Natural killer cell (primary cell): ENCODE measurements around the gene RMI1. TPM values are rescaled to one million over a fixed set of nuclear protein-coding genes. Genes with fewer than 3 reads are reported as not detected.

Source experiments
- ATAC-seq, 3 donors: fragments of 150-1000 bp in 2 of 3; fragments of 200-7000 bp in 1 of 3; cut with Tn5 transposase; 1 replicate in 1 of 3; 2 replicates in 2 of 3; pipeline ENCODE4 v1.10.0; 2021; ENCODE audit warnings: mild to moderate bottlenecking in 2 of 3, moderate library complexity in 2 of 3
- DNase-seq, 2 donors: peaks; one replicate each; pipeline versions ENCODE4 v3.0.0 to v3.0.0-alpha.2; 2013 to 2021; ENCODE audit warnings: mixed read lengths in 1 of 2
- H3K27ac ChIP-seq: one replicate; pipeline ENCODE4 v1.5.1; 2013; ENCODE audit warnings: mild to moderate bottlenecking, low read length
- H3K27me3 ChIP-seq: one replicate; pipeline ENCODE4 v1.6.1; 2013; ENCODE audit warnings: low read length; ENCODE audit not compliant: control insufficient read depth, insufficient read depth
- H3K36me3 ChIP-seq: one replicate; pipeline ENCODE4 v1.6.1; 2013; ENCODE audit warnings: low read length; ENCODE audit not compliant: control insufficient read depth, insufficient read depth
- H3K4me1 ChIP-seq: one replicate; pipeline ENCODE4 v1.6.1; 2013; ENCODE audit warnings: low read length; ENCODE audit not compliant: control insufficient read depth, insufficient read depth
- H3K4me3 ChIP-seq: one replicate; pipeline ENCODE4 v1.5.1; 2013; ENCODE audit warnings: low read length
- H3K9me3 ChIP-seq: one replicate; pipeline ENCODE4 v1.6.1; 2013; ENCODE audit warnings: low read length; ENCODE audit not compliant: control insufficient read depth, insufficient read depth
- H3K27ac Mint-ChIP-seq, 2 donors: one replicate each; pipeline ENCODE4 v1.8.0; 2022; ENCODE audit warnings: mild to moderate bottlenecking in 2 of 2, mixed read lengths in 2 of 2, moderate library complexity in 1 of 2
- H3K27me3 Mint-ChIP-seq, 2 donors: one replicate each; pipeline ENCODE4 v1.8.0; 2022; ENCODE audit warnings: low read depth in 2 of 2, mixed read lengths in 2 of 2
- H3K36me3 Mint-ChIP-seq: one replicate; pipeline ENCODE4 v1.8.0; 2022; ENCODE audit warnings: mixed read lengths
- H3K4me1 Mint-ChIP-seq, 2 donors: one replicate each; pipeline ENCODE4 v1.8.0; 2022; ENCODE audit warnings: mixed read lengths in 2 of 2
- H3K4me3 Mint-ChIP-seq: one replicate; pipeline ENCODE4 v1.8.0; 2022; ENCODE audit warnings: mild to moderate bottlenecking, moderate library complexity, mixed read lengths
- H3K9me3 Mint-ChIP-seq, 2 donors: one replicate each; pipeline ENCODE4 v1.8.0; 2022; ENCODE audit warnings: mixed read lengths in 2 of 2
- CTCF ChIP-seq: fragments of 200-600 bp; IDR thresholded peaks from one replicate; pipeline ENCODE4 v1.8.0; 2022; ENCODE audit warnings: antibody characterized with exemption
- WGBS: methylation state at CpG from one replicate; pipeline ENCODE4 v1.1.7; 2013; ENCODE audit warnings: missing lambda C conversion rate; ENCODE audit not compliant: insufficient coverage; 5-methylcytosine and 5-hydroxymethylcytosine counted together
- intact Hi-C: fragments of 100-400 bp; cut with micrococcal nuclease; formaldehyde crosslinking; loops from one replicate; pipeline ENCODE4 v1.14.2; 2022
- total RNA-seq, 4 donors: library from RNA; stranded (reverse); fragments of 120-200 nt in 1 of 4; gene quantifications; one replicate each; pipeline versions ENCODE4 v1.2.3 to v1.2.4, GENCODE V29; 2013 to 2022

The RMI1 gene
- total RNA-seq, 3 donors from 2014 or later (not counting 1 experiment from before 2014, with no cell fraction given) = 2.8 to 5.4 (median 3.0) TPM

DNA sequence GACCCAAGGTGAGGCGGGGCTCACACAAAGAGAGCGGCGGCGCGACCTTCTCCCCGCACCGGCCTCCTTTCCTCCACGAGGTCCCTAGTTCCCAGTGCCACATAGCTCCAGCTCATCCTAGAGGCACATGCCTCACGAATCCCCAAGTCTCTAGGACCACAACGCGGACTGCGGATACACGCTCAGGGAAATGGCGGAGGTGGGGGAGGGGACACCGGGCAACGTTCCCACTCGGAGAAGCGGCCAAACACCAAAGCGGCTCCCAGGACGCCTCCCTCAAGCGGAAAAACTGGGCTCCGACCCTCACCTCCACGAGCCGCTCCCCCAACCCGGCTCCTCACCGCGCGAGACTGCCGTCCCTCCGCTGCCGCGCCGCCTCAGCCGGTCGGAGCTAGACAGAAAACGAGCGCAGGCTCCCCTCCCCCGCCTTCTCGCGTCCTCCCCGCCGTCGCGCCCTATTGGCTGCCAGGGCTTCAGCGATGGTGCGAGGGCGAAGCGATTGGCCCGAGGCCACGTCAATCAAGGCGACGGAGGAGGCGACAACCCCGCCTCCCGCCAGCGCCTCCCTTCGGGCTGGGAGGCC, 702 bp upstream of the RMI1 start, which contains the start of gene HNRNPK:
TSS of gene HNRNPK (minus strand) at position 404 of the 583 bp plus-strand sequence. CDS start 1,963 bp downstream, outside the sequence.
- Histone ChIP-seq H3K9me3 (no peaks in the 10 kb centered on the region), H3K27ac (peak within 1 kb of the TSS; percentile 98), H3K36me3 (peaks cover 30% of the 10 kb centered on the region), H3K4me1 (peaks cover 6% of the 10 kb centered on the region), H3K27me3 (no peaks in the 10 kb centered on the region), H3K4me3 (peak within 1 kb of the TSS; percentile 96)
- DNase-seq (peak; percentile 100), ATAC-seq (peak; percentile 78 to 92 (median 83))
- Mint-ChIP-seq H3K4me3 (peak within 1 kb of the TSS; percentile 95), H3K27me3 (no peaks in the 10 kb centered on the region), H3K27ac (peak within 1 kb of the TSS; percentile 100), H3K9me3 (no peaks in the 10 kb centered on the region), H3K4me1 (peaks cover 57 to 65% of the 10 kb centered on the region in 2 donors), H3K36me3 (peaks cover 29% of the 10 kb centered on the region)
- intact Hi-C loops = loop anchor here (2.0 to 5.0 kb wide), 2 partner anchors 59 to 273 kb away; partner anchors contain the start of genes KIF27 and UBQLN1
- TF ChIP-seq CTCF = no peak
- WGBS = under 1% methylated on average over 57 of the region's 57 CpGs

- H3K36me3 ChIP-seq = peaks cover 16% of the 10 kb centered on the region
- Mint-ChIP-seq H3K36me3 (peaks cover 15% of the 10 kb centered on the region), H3K9me3 (no peaks in the 10 kb centered on the region), H3K27me3 (no peaks in the 10 kb centered on the region), H3K4me1 (peaks cover 44 to 53% of the 10 kb centered on the region in 2 donors), H3K27ac (peak overlapping the region; percentile 100), H3K4me3 (peak overlapping the region; percentile 95)
- H3K27ac ChIP-seq = peak overlapping the region; percentile 98
- peaks cover 6% of the 10 kb centered on the region for H3K4me1 ChIP-seq
- H3K9me3 ChIP-seq = no peaks in the 10 kb centered on the region
- peak overlapping the region; percentile 96 for H3K4me3 ChIP-seq
- no peaks in the 10 kb centered on the region for H3K27me3 ChIP-seq
- intact Hi-C loops = loop anchor here (2.0 to 5.0 kb wide), 2 partner anchors 60 to 274 kb away; partner anchors contain the start of genes KIF27 and UBQLN1
- DNase-seq (peak in 1 of 2 donors; percentile 56), ATAC-seq (no peak)
- WGBS = 2% methylated on average over 28 of the region's 29 CpGs
- TF ChIP-seq CTCF = no peak
Measured at GRCh38 chr9:83981126-83981871, 694 bp downstream of the RMI1 start.

DNA sequence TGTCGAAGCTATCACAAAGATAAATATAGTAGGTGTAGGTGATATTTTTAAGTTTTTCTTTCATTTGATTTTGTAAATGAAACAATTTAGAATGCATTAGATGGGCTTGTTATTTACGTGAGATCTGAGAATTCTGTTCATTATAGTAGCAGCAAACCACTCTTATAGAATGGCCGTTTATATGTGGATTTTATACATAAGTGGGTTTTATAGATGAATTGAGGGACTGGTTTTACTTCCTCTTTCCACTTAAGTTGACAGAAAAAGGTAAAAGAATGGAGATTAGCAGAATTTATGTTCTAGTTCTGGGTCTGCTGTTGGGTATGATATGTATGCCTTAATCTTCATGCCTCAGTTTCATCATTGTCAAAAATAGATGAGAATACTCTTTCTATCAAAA, 5.6 kb downstream of the RMI1 start:
- Mint-ChIP-seq H3K4me1 (peaks cover 25 to 33% of the 10 kb centered on the region in 2 donors), H3K36me3 (no peaks in the 10 kb centered on the region), H3K27ac (peak overlapping the region; percentile 88 to 92), H3K4me3 (peak overlapping the region; percentile 9), H3K9me3 (no peaks in the 10 kb centered on the region), H3K27me3 (no peaks in the 10 kb centered on the region)
- WGBS = 75% methylated on average over 1 of the region's 3 CpGs
- H3K27ac ChIP-seq = no peak overlapping the region
- no peak for TF ChIP-seq CTCF
- H3K9me3 ChIP-seq = no peaks in the 10 kb centered on the region
- no peak for ATAC-seq
- peaks cover 5% of the 10 kb centered on the region for H3K36me3 ChIP-seq
- peaks cover 10% of the 10 kb centered on the region for H3K4me1 ChIP-seq
- no peak overlapping the region for H3K4me3 ChIP-seq
- DNase-seq = no peak
- intact Hi-C loops = no loop called here
- no peaks in the 10 kb centered on the region for H3K27me3 ChIP-seq
